ENCODE measurements around the gene NLK. TPM values are rescaled to one million over a fixed set of nuclear protein-coding genes. Genes with fewer than 3 reads are reported as not detected.

NLK gene
- total and polyA plus RNA-seq, 7 donors, result 9.3 to 17.1 (median 15.0) TPM

- WGBS, 2 donors, result 2 to 15% methylated on average over 1 of the region's 1 CpG
- DNase-seq, result no peak
- intact Hi-C loops (cut with DNase I), result no loop called here
- no peaks in the 10 kb centered on the region for H3K27me3 ChIP-seq
- H3K27ac ChIP-seq, result no peak overlapping the region
- no peak overlapping the region for H3K4me3 ChIP-seq
- no peaks in the 10 kb centered on the region for H3K9me3 ChIP-seq
- no peaks in the 10 kb centered on the region for H3K36me3 ChIP-seq
- peaks cover 0 to 24% (median 16%) of the 10 kb centered on the region in 4 donors for H3K4me1 ChIP-seq
- no peak for TF ChIP-seq CTCF (IDR thresholded peaks at IDR 0.05)
- no peak for TF ChIP-seq POLR2A (IDR thresholded peaks at IDR 0.05)
- no peak for TF ChIP-seq EP300 (IDR thresholded peaks at IDR 0.05)
- no peak for TF ChIP-seq POLR2AphosphoS5 (IDR thresholded peaks at IDR 0.05)
These were observed 3.7 kb upstream of the NLK start for GRCh38 chr17:28038802-28039201.

- Histone ChIP-seq H3K36me3 (no peaks in the 10 kb centered on the region), H3K9me3 (no peaks in the 10 kb centered on the region), H3K27ac (no peak overlapping the region), H3K4me3 (no peak overlapping the region), H3K4me1 (peaks cover 0 to 29% (median 19%) of the 10 kb centered on the region in 4 donors), H3K27me3 (no peaks in the 10 kb centered on the region)
- 59 to 79% methylated on average over 3 of the region's 3 CpGs for WGBS, 2 donors
- intact Hi-C loops (cut with DNase I), result no loop called here
- DNase-seq, result no peak
- no peak for TF ChIP-seq POLR2AphosphoS5 (IDR thresholded peaks at IDR 0.05)
- TF ChIP-seq POLR2A (IDR thresholded peaks at IDR 0.05), result no peak
- no peak for TF ChIP-seq CTCF (IDR thresholded peaks at IDR 0.05)
- no peak for TF ChIP-seq EP300 (IDR thresholded peaks at IDR 0.05)
These were observed 3.2 kb upstream of the NLK start for GRCh38 chr17:28039251-28039650.

- Histone ChIP-seq H3K4me1 (peaks cover 0 to 39% (median 24%) of the 10 kb centered on the region in 4 donors), H3K27me3 (no peaks in the 10 kb centered on the region), H3K4me3 (peak overlapping the region in 3 of 4 donors; percentile 89 to 98 (median 97)), H3K27ac (peak overlapping the region; percentile 92 to 97 (median 94)), H3K9me3 (no peaks in the 10 kb centered on the region), H3K36me3 (no peaks in the 10 kb centered on the region)
- TF ChIP-seq POLR2A (IDR thresholded peaks at IDR 0.05) (no peak), EP300 (IDR thresholded peaks at IDR 0.05) (no peak), POLR2AphosphoS5 (IDR thresholded peaks at IDR 0.05) (no peak), CTCF (IDR thresholded peaks at IDR 0.05) (no peak)
- 90 to 92% methylated on average over 6 of the region's 6 CpGs for WGBS, 2 donors
- intact Hi-C loops (cut with DNase I), result loop anchor here (2.0 to 5.0 kb wide), 2 partner anchors 148 to 277 kb away; partner anchors contain the start of genes LYRM9 and TMEM97
- DNase-seq, result no peak
These were observed 2.1 kb upstream of the NLK start for GRCh38 chr17:28040406-28040805.

GRCh38 chr17:28041068-28041843, 1.2 kb upstream of the NLK start:
- Histone ChIP-seq H3K9me3 (no peaks in the 10 kb centered on the region), H3K4me1 (peaks cover 0 to 41% (median 27%) of the 10 kb centered on the region in 4 donors), H3K27ac (peak overlapping the region; percentile 92 to 97 (median 94)), H3K27me3 (no peaks in the 10 kb centered on the region), H3K4me3 (peak overlapping the region; percentile 89 to 98 (median 97)), H3K36me3 (no peaks in the 10 kb centered on the region)
- intact Hi-C loops (cut with DNase I), result loop anchor here (2.0 to 5.0 kb wide), 2 partner anchors 148 to 276 kb away; partner anchors contain the start of genes LYRM9 and TMEM97
- peak; percentile 100 for DNase-seq
- WGBS, 2 donors, result 0 to 1% methylated on average over 43 of the region's 43 CpGs
- peak in 1 of 2 donors; percentile 44 for TF ChIP-seq POLR2A (IDR thresholded peaks at IDR 0.05)
- TF ChIP-seq POLR2AphosphoS5 (IDR thresholded peaks at IDR 0.05), result peak; percentile 72 to 93 (median 90)
- no peak for TF ChIP-seq EP300 (IDR thresholded peaks at IDR 0.05)

All from sigmoid colon (tissue), 7 donors.